Calu3 (cell line): ENCODE measurements around the gene ATIC. TPM values are rescaled to one million over a fixed set of nuclear protein-coding genes. Genes with fewer than 3 reads are reported as not detected.

Experiments used
- BruUV-seq: library from RNA; stranded (reverse); fragments of 400-500 nt; replicated peaks from 2 replicates; lab custom pipeline; 2021; lab: Mats Ljungman, UMichigan
- CTCF ChIA-PET: fragments of 300-600 bp; sonication (Branson Sonifier 250); formaldehyde crosslinking; loops from one replicate; lab custom pipeline; 2022; ENCODE audit warnings: antibody characterized with exemption; lab: Charles Lee
- DNase-seq: peaks from one replicate; pipeline ENCODE4 v3.0.0; 2022
- H3K27ac Mint-ChIP-seq: one replicate; pipeline ENCODE4 v1.8.0; 2022; ENCODE audit warnings: mixed read lengths; ENCODE audit not compliant: unreplicated experiment
- H3K27me3 Mint-ChIP-seq: one replicate; pipeline ENCODE4 v1.8.0; 2022; ENCODE audit warnings: mixed read lengths; ENCODE audit not compliant: unreplicated experiment
- H3K36me3 Mint-ChIP-seq: one replicate; pipeline ENCODE4 v1.8.0; 2022; ENCODE audit warnings: mild to moderate bottlenecking, moderate library complexity, mixed read lengths; ENCODE audit not compliant: insufficient read depth, unreplicated experiment
- H3K4me1 Mint-ChIP-seq: one replicate; pipeline ENCODE4 v1.8.0; 2022; ENCODE audit warnings: mild to moderate bottlenecking, low read depth, mixed read lengths; ENCODE audit not compliant: unreplicated experiment
- H3K4me3 Mint-ChIP-seq: one replicate; pipeline ENCODE4 v1.8.0; 2022; ENCODE audit warnings: mild to moderate bottlenecking, low read depth, moderate library complexity, mixed read lengths; ENCODE audit not compliant: unreplicated experiment
- H3K9me3 Mint-ChIP-seq: one replicate; pipeline ENCODE4 v1.8.0; 2022; ENCODE audit warnings: low read depth, mixed read lengths; ENCODE audit not compliant: unreplicated experiment
- CTCF ChIP-seq: fragments of 200-600 bp; IDR thresholded peaks from one replicate; pipeline ENCODE4 v1.8.0; 2022; ENCODE audit warnings: antibody characterized with exemption; ENCODE audit not compliant: unreplicated experiment
- intact Hi-C: fragments of 100-400 bp; cut with micrococcal nuclease; formaldehyde crosslinking; loops from one replicate; pipeline ENCODE4 v1.10.0; 2022; ENCODE audit not compliant: unreplicated experiment
- total RNA-seq: library from RNA; stranded (reverse); gene quantifications from 2 replicates; pipeline ENCODE4 v1.2.3, GENCODE V29; 2022

The ATIC gene
- total RNA-seq, 1 experiment from 2014 or later: 219 TPM

GRCh38 chr2:215274829-215275228 lies 37.0 kb upstream of the ATIC start:
- no peak for DNase-seq
- Mint-ChIP-seq H3K9me3 (no peaks in the 10 kb centered on the region), H3K36me3 (no peaks in the 10 kb centered on the region), H3K4me1 (no peaks in the 10 kb centered on the region), H3K27me3 (no peaks in the 10 kb centered on the region), H3K27ac (no peak overlapping the region), H3K4me3 (no peak overlapping the region)
- intact Hi-C loops: loop anchor here (10.0 kb wide), 1 partner anchor 660 kb away; no protein-coding TSS in a partner anchor
- no TSS peak for BruUV-seq
- TF ChIP-seq CTCF: no peak
- CTCF ChIA-PET: no interaction called here

GRCh38 chr2:215275824-215276223 lies 36.0 kb upstream of the ATIC start:
- Mint-ChIP-seq H3K27ac (no peak overlapping the region), H3K36me3 (no peaks in the 10 kb centered on the region), H3K9me3 (no peaks in the 10 kb centered on the region), H3K27me3 (no peaks in the 10 kb centered on the region), H3K4me1 (no peaks in the 10 kb centered on the region), H3K4me3 (no peak overlapping the region)
- no TSS peak for BruUV-seq
- intact Hi-C loops: loop anchor here (10.0 kb wide), 1 partner anchor 659 kb away; no protein-coding TSS in a partner anchor
- CTCF ChIA-PET: no interaction called here
- no peak for TF ChIP-seq CTCF
- no peak for DNase-seq

- no peaks in the 10 kb centered on the region for H3K36me3 Mint-ChIP-seq
- no peaks in the 10 kb centered on the region for H3K27me3 Mint-ChIP-seq
- DNase-seq: peak; percentile 8
- no peaks in the 10 kb centered on the region for H3K4me1 Mint-ChIP-seq
- intact Hi-C loops: loop anchor here (10.0 kb wide), 1 partner anchor 657 kb away; no protein-coding TSS in a partner anchor
- no peak overlapping the region for H3K4me3 Mint-ChIP-seq
- no peaks in the 10 kb centered on the region for H3K9me3 Mint-ChIP-seq
- TF ChIP-seq CTCF: no peak
- CTCF ChIA-PET: no interaction called here
- no peak overlapping the region for H3K27ac Mint-ChIP-seq
- BruUV-seq: no TSS peak
These were observed 33.9 kb upstream of the ATIC start for GRCh38 chr2:215277944-215278343.

GRCh38 chr2:215280326-215280725 lies 31.5 kb upstream of the ATIC start:
- H3K9me3 Mint-ChIP-seq: no peaks in the 10 kb centered on the region
- H3K4me1 Mint-ChIP-seq: no peaks in the 10 kb centered on the region

More at GRCh38 chr2:215280326-215280725, 31.5 kb upstream of the ATIC start:
- no peak for DNase-seq
- Mint-ChIP-seq H3K4me3 (no peak overlapping the region), H3K36me3 (no peaks in the 10 kb centered on the region), H3K27ac (no peak overlapping the region), H3K27me3 (no peaks in the 10 kb centered on the region)
- no TSS peak for BruUV-seq
- CTCF ChIA-PET: no interaction called here
- intact Hi-C loops: no loop called here
- TF ChIP-seq CTCF: no peak
